PC-3 (cell line): ENCODE results near the gene IGFLR1. TPM values are rescaled to one million over a fixed set of nuclear protein-coding genes. Genes with fewer than 3 reads are reported as not detected.

Source experiments
- ATAC-seq: fragments of 200-7000 bp; cut with Tn5 transposase; 2 replicates; pipeline ENCODE4 v1.9.1; 2020; ENCODE audit warnings: mild to moderate bottlenecking, moderate library complexity
- BruUV-seq: library from RNA; stranded (reverse); fragments of 400-500 nt; replicated peaks from 2 replicates; lab custom pipeline; 2021; lab: Mats Ljungman, UMichigan
- CTCF ChIA-PET: fragments of 300-600 bp; sonication (Branson Sonifier 250); formaldehyde crosslinking; loops from one replicate; lab custom pipeline; 2022; ENCODE audit warnings: antibody characterized with exemption; lab: Charles Lee
- POLR2A ChIA-PET: fragments of 300-600 bp; sonication (Branson Sonifier 250); formaldehyde crosslinking; loops from one replicate; lab custom pipeline; 2022; ENCODE audit warnings: antibody characterized with exemption; ENCODE audit not compliant: unreplicated experiment; lab: Charles Lee
- DNase-seq: peaks from one replicate; pipeline ENCODE4 v3.0.0-alpha.2; 2015
- H2AFZ ChIP-seq: fragments of 300-600 bp; sonication (generic); 2 replicates; pipeline ENCODE4 v1.6.0; 2016; ENCODE audit warnings: antibody characterized with exemption, low read length
- H3F3A ChIP-seq: fragments of 300-600 bp; sonication (generic); one replicate; pipeline ENCODE4 v1.6.0; 2017; ENCODE audit warnings: antibody characterized with exemption, low read length, control low read depth, mild to moderate bottlenecking; ENCODE audit not compliant: unreplicated experiment
- H3K27ac ChIP-seq: fragments of 300-600 bp; sonication (generic); 2 replicates; pipeline ENCODE4 v1.5.1; 2016; ENCODE audit warnings: mild to moderate bottlenecking, low read length
- H3K27me3 ChIP-seq: fragments of 300-600 bp; sonication (generic); 2 replicates; pipeline ENCODE4 v1.6.1; 2016; ENCODE audit warnings: low read length, mixed read lengths
- H3K36me3 ChIP-seq: fragments of 300-600 bp; sonication (generic); 2 replicates; pipeline ENCODE4 v1.6.1; 2016; ENCODE audit warnings: low read depth, mixed run types, low read length, mixed read lengths
- H3K4me1 ChIP-seq: fragments of 300-600 bp; sonication (generic); 2 replicates; pipeline ENCODE4 v1.5.1; 2016; ENCODE audit warnings: low read length; ENCODE audit not compliant: insufficient read depth
- H3K4me2 ChIP-seq: fragments of 300-600 bp; sonication (generic); 2 replicates; pipeline ENCODE4 v1.6.0; 2016; ENCODE audit warnings: low read length
- H3K4me3 ChIP-seq: fragments of 300-600 bp; sonication (generic); 2 replicates; pipeline ENCODE4 v1.5.1; 2016; ENCODE audit warnings: mild to moderate bottlenecking, low read length, mixed read lengths
- H3K79me2 ChIP-seq: fragments of 300-600 bp; sonication (generic); 2 replicates; pipeline ENCODE4 v1.6.1; 2017; ENCODE audit warnings: low read length, mixed read lengths
- H3K9ac ChIP-seq: fragments of 300-600 bp; sonication (generic); 2 replicates; pipeline ENCODE4 v1.6.0; 2016; ENCODE audit warnings: mild to moderate bottlenecking, low read length
- H3K9me2 ChIP-seq: fragments of 300-600 bp; sonication (generic); replicated peaks from 2 replicates; pipeline ENCODE4 v1.6.1; 2016; ENCODE audit warnings: mixed run types, low read length, mixed read lengths
- H3K9me3 ChIP-seq: fragments of 300-600 bp; sonication (generic); 2 replicates; pipeline ENCODE4 v1.6.1; 2016; ENCODE audit warnings: low read length, mixed read lengths
- H4K20me1 ChIP-seq: fragments of 300-600 bp; sonication (generic); 2 replicates; pipeline ENCODE4 v1.6.1; 2016; ENCODE audit warnings: low read length, mixed read lengths
- EZH2 ChIP-seq: fragments of 300-600 bp; sonication (generic); IDR thresholded peaks from one replicate; pipeline ENCODE4 v1.6.1; 2017; ENCODE audit warnings: antibody characterized with exemption, mild to moderate bottlenecking, low read length; ENCODE audit not compliant: unreplicated experiment
- EZH2phosphoT487 ChIP-seq: fragments of 300-600 bp; sonication (generic); IDR thresholded peaks from 2 replicates; pipeline ENCODE4 v1.6.1; 2018; ENCODE audit warnings: mild to moderate bottlenecking, antibody characterized with exemption, low read length, borderline replicate concordance
- intact Hi-C: fragments of 100-400 bp; cut with micrococcal nuclease; formaldehyde crosslinking; loops from 2 replicates; pipeline ENCODE4 v1.9.0; 2023
- total RNA-seq: library from RNA; depleted of rRNA; stranded (reverse); fragments of >200 nt; gene quantifications from 2 replicates; pipeline ENCODE4 v1.2.3, GENCODE V29; 2014
- TF ChIP-seq, protein P1 (sequence below): fragments of 300-600 bp; sonication (generic); conservative IDR thresholded peaks from 2 replicates; pipeline ENCODE4 v1.5.1; 2017; ENCODE audit warnings: antibody characterized with exemption, low read depth, mild to moderate bottlenecking, low read length

IGFLR1 gene
- total RNA-seq, 1 experiment from 2014 or later, result 9.3 TPM

DNA sequence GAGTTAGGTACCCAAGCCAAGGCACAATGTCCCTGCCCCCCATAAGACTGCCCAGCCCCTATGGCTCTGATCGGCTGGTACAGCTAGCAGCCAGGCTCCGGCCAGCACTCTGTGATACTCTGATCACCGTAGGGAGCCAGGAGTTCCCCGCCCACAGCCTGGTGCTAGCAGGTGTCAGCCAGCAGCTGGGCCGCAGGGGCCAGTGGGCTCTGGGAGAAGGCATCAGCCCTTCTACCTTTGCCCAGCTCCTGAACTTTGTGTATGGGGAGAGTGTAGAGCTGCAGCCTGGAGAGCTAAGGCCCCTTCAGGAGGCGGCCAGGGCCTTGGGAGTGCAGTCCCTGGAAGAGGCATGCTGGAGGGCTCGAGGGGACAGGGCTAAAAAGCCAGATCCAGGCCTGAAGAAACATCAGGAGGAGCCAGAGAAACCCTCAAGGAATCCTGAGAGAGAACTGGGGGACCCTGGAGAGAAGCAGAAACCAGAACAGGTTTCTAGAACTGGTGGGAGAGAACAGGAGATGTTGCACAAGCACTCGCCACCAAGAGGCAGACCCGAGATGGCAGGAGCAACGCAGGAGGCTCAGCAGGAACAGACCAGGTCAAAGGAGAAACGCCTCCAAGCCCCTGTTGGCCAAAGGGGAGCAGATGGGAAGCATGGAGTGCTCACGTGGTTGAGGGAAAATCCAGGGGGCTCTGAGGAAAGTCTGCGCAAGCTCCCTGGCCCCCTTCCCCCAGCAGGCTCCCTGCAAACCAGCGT is 27.5 kb downstream of the IGFLR1 start:
- H3K27ac ChIP-seq, result no peak overlapping the region
- no peak overlapping the region for H3K4me2 ChIP-seq
- H2AFZ ChIP-seq, result no peak overlapping the region
- no peak for ATAC-seq
- H3K9me3 ChIP-seq, result no peaks in the 10 kb centered on the region
- H3K4me3 ChIP-seq, result no peak overlapping the region
- ChIA-PET POLR2A (no interaction called here), CTCF (no interaction called here)
- H4K20me1 ChIP-seq, result 0 out of 2 replicates have a peak, but pooled peaks cover 2% of the 10 kb centered on the region
- peaks cover 28% of the 10 kb centered on the region for H3K79me2 ChIP-seq
- no peak overlapping the region for H3K9ac ChIP-seq
- H3K27me3 ChIP-seq, result no peaks in the 10 kb centered on the region
- no peaks in the 10 kb centered on the region; the same call in 1 of the 2 replicates for H3K36me3 ChIP-seq
- H3F3A ChIP-seq, result no peaks in the 10 kb centered on the region
- peaks cover 20% of the 10 kb centered on the region; the same call in 1 of the 2 replicates for H3K4me1 ChIP-seq
- no peaks in the 10 kb centered on the region for H3K9me2 ChIP-seq
- intact Hi-C loops, result loop anchor here (5.0 to 10.0 kb wide), 2 partner anchors 167 to 220 kb away; partner anchors contain the start of genes LRFN3 and TMEM147
- no peak for TF ChIP-seq EZH2phosphoT487
- TF ChIP-seq EZH2, result no peak
- TF ChIP-seq, protein P1, sequence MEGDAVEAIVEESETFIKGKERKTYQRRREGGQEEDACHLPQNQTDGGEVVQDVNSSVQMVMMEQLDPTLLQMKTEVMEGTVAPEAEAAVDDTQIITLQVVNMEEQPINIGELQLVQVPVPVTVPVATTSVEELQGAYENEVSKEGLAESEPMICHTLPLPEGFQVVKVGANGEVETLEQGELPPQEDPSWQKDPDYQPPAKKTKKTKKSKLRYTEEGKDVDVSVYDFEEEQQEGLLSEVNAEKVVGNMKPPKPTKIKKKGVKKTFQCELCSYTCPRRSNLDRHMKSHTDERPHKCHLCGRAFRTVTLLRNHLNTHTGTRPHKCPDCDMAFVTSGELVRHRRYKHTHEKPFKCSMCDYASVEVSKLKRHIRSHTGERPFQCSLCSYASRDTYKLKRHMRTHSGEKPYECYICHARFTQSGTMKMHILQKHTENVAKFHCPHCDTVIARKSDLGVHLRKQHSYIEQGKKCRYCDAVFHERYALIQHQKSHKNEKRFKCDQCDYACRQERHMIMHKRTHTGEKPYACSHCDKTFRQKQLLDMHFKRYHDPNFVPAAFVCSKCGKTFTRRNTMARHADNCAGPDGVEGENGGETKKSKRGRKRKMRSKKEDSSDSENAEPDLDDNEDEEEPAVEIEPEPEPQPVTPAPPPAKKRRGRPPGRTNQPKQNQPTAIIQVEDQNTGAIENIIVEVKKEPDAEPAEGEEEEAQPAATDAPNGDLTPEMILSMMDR, result no peak
- BruUV-seq, result no TSS peak
- no peak for DNase-seq

- Histone ChIP-seq H3K9ac (no peak overlapping the region), H3K79me2 (peaks cover 20% of the 10 kb centered on the region), H3K27ac (no peak overlapping the region), H3K4me2 (no peak overlapping the region), H3K4me1 (peaks cover 14% of the 10 kb centered on the region; the same call in 1 of the 2 replicates), H2AFZ (no peak overlapping the region), H3K36me3 (no peaks in the 10 kb centered on the region), H3F3A (no peaks in the 10 kb centered on the region), H3K4me3 (no peak overlapping the region), H3K9me3 (no peaks in the 10 kb centered on the region), H3K9me2 (no peaks in the 10 kb centered on the region), H3K27me3 (no peaks in the 10 kb centered on the region), H4K20me1 (no peaks in the 10 kb centered on the region)
- ChIA-PET CTCF (no interaction called here), POLR2A (no interaction called here)
- BruUV-seq, result no TSS peak
- TF ChIP-seq, protein P1, result no peak
- TF ChIP-seq EZH2 (no peak), EZH2phosphoT487 (no peak)
- DNase-seq (no peak), ATAC-seq (no peak)
- intact Hi-C loops, result loop anchor here (10.0 kb wide), 1 partner anchor 221 kb away; the partner anchor contains the start of gene LRFN3
Measured at GRCh38 chr19:35713904-35714495, 28.3 kb downstream of the IGFLR1 start.

DNA sequence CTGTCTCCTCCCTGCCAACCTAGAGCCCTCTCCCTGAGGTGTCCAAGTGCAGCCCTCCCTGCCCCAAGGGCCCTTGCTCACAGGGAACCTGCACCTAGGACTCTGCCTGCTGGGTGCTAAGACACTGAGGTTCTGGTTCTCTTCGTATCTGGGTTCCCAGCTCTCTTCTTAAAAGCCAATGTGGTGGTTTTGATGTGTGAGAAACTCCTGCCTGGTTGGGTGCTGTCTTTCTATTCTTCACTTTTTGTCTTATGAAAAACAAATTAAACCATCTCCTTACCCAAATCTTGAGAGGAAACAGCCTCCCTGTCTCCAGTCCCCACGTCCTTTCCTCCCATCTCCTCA is 28.8 kb downstream of the IGFLR1 start:
- DNase-seq, result no peak
- CTCF ChIA-PET, result no interaction called here

More for the DNA sequence above, 28.8 kb downstream of the IGFLR1 start:
- POLR2A ChIA-PET, result no interaction called here
- Histone ChIP-seq H3K9me2 (no peaks in the 10 kb centered on the region), H3K79me2 (peaks cover 15% of the 10 kb centered on the region), H3K4me3 (no peak overlapping the region), H3K27me3 (no peaks in the 10 kb centered on the region), H3K36me3 (no peaks in the 10 kb centered on the region), H4K20me1 (no peaks in the 10 kb centered on the region), H3K9me3 (no peaks in the 10 kb centered on the region), H3K4me2 (no peak overlapping the region), H3K4me1 (peaks cover 14% of the 10 kb centered on the region; the same call in 1 of the 2 replicates), H3K9ac (no peak overlapping the region), H3K27ac (no peak overlapping the region), H3F3A (no peaks in the 10 kb centered on the region), H2AFZ (no peak overlapping the region)
- no TSS peak for BruUV-seq
- ATAC-seq, result no peak
- intact Hi-C loops, result loop anchor here (10.0 kb wide), 1 partner anchor 221 kb away; the partner anchor contains the start of gene LRFN3
- TF ChIP-seq, protein P1, result no peak
- TF ChIP-seq EZH2 (no peak), EZH2phosphoT487 (no peak)
